ENCODE measurements around the gene MLEC.

DNA sequence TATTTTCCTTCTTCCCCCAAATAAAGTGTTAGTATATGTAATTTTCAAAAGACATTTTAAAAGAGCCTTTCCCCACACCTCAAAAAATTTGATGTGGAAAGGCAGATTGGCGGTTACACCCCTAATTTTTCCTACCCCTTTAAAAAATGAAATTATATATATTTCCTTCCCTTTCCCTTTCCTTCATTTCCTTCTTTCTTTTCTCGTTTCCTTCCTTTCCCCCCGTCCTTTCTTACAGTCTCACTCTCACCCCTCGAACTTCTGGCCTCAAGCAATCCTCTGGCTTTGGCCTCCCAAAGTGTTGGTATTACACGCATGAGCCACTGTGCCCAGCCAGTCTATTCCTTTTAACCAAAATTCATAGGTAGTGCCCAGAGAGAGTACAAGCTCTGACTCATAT lies 19.1 kb downstream of the MLEC start:
- TF ChIP-seq ZFP3 (CRISPR knock-in tag; IDR thresholded peaks at IDR 0.05): no peak
- TF ChIP-seq TOX (CRISPR knock-in tag; IDR thresholded peaks at IDR 0.05; ENCODE audit: borderline replicate concordance): no peak
- TF ChIP-seq, protein P1, sequence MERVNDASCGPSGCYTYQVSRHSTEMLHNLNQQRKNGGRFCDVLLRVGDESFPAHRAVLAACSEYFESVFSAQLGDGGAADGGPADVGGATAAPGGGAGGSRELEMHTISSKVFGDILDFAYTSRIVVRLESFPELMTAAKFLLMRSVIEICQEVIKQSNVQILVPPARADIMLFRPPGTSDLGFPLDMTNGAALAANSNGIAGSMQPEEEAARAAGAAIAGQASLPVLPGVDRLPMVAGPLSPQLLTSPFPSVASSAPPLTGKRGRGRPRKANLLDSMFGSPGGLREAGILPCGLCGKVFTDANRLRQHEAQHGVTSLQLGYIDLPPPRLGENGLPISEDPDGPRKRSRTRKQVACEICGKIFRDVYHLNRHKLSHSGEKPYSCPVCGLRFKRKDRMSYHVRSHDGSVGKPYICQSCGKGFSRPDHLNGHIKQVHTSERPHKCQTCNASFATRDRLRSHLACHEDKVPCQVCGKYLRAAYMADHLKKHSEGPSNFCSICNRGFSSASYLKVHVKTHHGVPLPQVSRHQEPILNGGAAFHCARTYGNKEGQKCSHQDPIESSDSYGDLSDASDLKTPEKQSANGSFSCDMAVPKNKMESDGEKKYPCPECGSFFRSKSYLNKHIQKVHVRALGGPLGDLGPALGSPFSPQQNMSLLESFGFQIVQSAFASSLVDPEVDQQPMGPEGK (CRISPR knock-in tag; IDR thresholded peaks at IDR 0.05; ENCODE audit: borderline replicate concordance): no peak
- TF ChIP-seq TCF4 (CRISPR knock-in tag; IDR thresholded peaks at IDR 0.05; ENCODE audit: borderline replicate concordance): no peak
- TF ChIP-seq, protein P2, sequence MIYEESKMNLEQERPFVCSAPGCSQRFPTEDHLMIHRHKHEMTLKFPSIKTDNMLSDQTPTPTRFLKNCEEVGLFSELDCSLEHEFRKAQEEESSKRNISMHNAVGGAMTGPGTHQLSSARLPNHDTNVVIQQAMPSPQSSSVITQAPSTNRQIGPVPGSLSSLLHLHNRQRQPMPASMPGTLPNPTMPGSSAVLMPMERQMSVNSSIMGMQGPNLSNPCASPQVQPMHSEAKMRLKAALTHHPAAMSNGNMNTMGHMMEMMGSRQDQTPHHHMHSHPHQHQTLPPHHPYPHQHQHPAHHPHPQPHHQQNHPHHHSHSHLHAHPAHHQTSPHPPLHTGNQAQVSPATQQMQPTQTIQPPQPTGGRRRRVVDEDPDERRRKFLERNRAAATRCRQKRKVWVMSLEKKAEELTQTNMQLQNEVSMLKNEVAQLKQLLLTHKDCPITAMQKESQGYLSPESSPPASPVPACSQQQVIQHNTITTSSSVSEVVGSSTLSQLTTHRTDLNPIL (CRISPR knock-in tag; IDR thresholded peaks at IDR 0.05; ENCODE audit: low read depth): no peak
- TF ChIP-seq BACH2 (CRISPR knock-in tag; IDR thresholded peaks at IDR 0.05; ENCODE audit: borderline replicate concordance): no peak
- no peak for TF ChIP-seq ESRRG (CRISPR knock-in tag; IDR thresholded peaks at IDR 0.05)
- no peak for TF ChIP-seq ARNTL (CRISPR knock-in tag; IDR thresholded peaks at IDR 0.05; ENCODE audit: borderline replicate concordance, low read depth)
- TF ChIP-seq GLIS3 (CRISPR knock-in tag; IDR thresholded peaks at IDR 0.05): no peak

Data from SK-N-SH treated with all-trans-retinoic acid at 6 μM for 48 hours (cell line).